Smooth muscle cell (in vitro differentiated cells): ENCODE data around the gene THSD1. TPM values are rescaled to one million over a fixed set of nuclear protein-coding genes. Genes with fewer than 3 reads are reported as not detected.

Experiments used
- DNase-seq: peaks from one replicate; lab custom pipeline; 2025; ENCODE audit not compliant: unreplicated experiment; lab: John Stamatoyannopoulos, UW
- H2AFZ ChIP-seq: fragments of 200-600 bp; sonication (generic); 2 replicates; pipeline ENCODE4 v1.6.0; 2016; ENCODE audit warnings: antibody characterized with exemption, low read depth, mild to moderate bottlenecking
- H3F3A ChIP-seq: fragments of 200-600 bp; sonication (generic); 2 replicates; pipeline ENCODE4 v1.6.0; 2017; ENCODE audit warnings: antibody characterized with exemption, low read depth
- H3K27ac ChIP-seq: fragments of 200-600 bp; sonication (generic); 2 replicates; pipeline ENCODE4 v1.5.1; 2016; ENCODE audit warnings: low read depth, mild to moderate bottlenecking
- H3K27me3 ChIP-seq: fragments of 200-600 bp; sonication (generic); 2 replicates; pipeline ENCODE4 v1.6.1; 2016; ENCODE audit warnings: low read depth, mild to moderate bottlenecking
- H3K36me3 ChIP-seq: fragments of 200-600 bp; sonication (generic); 2 replicates; pipeline ENCODE4 v1.5.1; 2016; ENCODE audit warnings: low read depth
- H3K4me1 ChIP-seq: fragments of 200-600 bp; sonication (generic); 2 replicates; pipeline ENCODE4 v1.5.1; 2016; ENCODE audit warnings: low read depth
- H3K4me2 ChIP-seq: fragments of 200-600 bp; sonication (generic); 2 replicates; pipeline ENCODE4 v1.6.0; 2016; ENCODE audit warnings: mild to moderate bottlenecking
- H3K4me3 ChIP-seq: fragments of 200-600 bp; sonication (generic); 2 replicates; pipeline ENCODE4 v1.5.1; 2016; ENCODE audit warnings: mild to moderate bottlenecking
- H3K79me2 ChIP-seq: fragments of 200-600 bp; sonication (generic); 2 replicates; pipeline ENCODE4 v1.6.0; 2016; ENCODE audit warnings: low read depth, mild to moderate bottlenecking
- H3K9ac ChIP-seq: fragments of 200-600 bp; sonication (generic); 2 replicates; pipeline ENCODE4 v1.6.0; 2016; ENCODE audit warnings: low read depth
- H3K9me3 ChIP-seq: fragments of 200-600 bp; sonication (generic); replicated peaks from 2 replicates; pipeline ENCODE4 v1.5.1; 2016; ENCODE audit warnings: low read depth
- H4K20me1 ChIP-seq: fragments of 200-600 bp; sonication (generic); 2 replicates; pipeline ENCODE4 v1.6.0; 2016; ENCODE audit warnings: low read depth
- WGBS: methylation state at CpG from one replicate; pipeline ENCODE4 v1.1.7; 2016; ENCODE audit warnings: low lambda C conversion rate; 5-methylcytosine and 5-hydroxymethylcytosine counted together
- polyA plus RNA-seq: library from polyadenylated mRNA; unstranded; fragments of >200 nt; fragmentation: Nextera tagmentation; extraction: Ambion mirVana; gene quantifications from 2 replicates; pipeline ENCODE4 v1.2.1, GENCODE V29; 2016
- total RNA-seq: library from RNA; depleted of rRNA; stranded (reverse); fragments of >200 nt; gene quantifications from 2 replicates; pipeline ENCODE4 v1.2.3, GENCODE V29; 2014
- TF ChIP-seq, protein P1 (sequence below): fragments of 200-600 bp; sonication (generic); IDR thresholded peaks from 2 replicates; pipeline ENCODE4 v1.5.1; 2017; ENCODE audit warnings: borderline replicate concordance, mild to moderate bottlenecking, antibody characterized with exemption; ENCODE audit not compliant: insufficient read depth, poor library complexity, severe bottlenecking

THSD1 gene
- total and polyA plus RNA-seq, 2 experiments from 2014 or later, result 0.08 to 0.67 TPM

DNA sequence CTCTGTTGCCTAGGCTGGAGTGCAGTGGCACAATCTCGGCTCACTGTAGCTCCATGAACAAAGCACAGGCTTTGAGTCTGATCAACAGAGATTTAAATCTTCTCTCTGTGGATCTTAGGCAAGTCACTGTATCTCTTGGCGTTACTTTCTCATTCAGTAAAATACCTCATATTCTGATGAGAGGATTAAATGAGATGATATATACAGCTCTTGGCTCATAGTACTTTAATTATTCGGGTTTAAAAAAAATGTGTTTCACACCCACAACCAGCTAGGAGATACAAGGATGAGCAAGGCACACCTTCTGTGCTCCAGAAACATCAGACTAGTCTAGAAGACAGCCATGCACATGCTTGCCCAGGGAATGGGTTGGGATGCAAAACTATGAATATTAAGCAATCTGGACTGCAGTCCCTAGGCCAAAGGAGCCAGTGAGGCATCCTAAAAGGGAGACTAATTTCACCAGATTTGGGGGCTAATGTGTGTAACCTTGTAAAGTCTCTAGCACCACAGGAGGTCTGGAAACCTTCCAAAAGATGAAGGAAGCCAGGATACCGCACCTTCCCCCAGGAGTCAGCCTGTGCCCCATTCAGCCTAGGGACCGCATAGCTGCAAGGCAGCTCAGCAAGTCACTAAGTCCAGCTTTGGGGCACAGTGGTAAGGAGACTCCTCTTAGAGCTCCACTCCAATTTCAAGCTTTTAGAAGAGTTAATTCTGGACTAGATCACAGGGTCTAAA is 42.0 kb upstream of the THSD1 start:
- H3K9me3 ChIP-seq, result no peaks in the 10 kb centered on the region
- H3K4me2 ChIP-seq, result no peak overlapping the region
- H3K27me3 ChIP-seq, result no peaks in the 10 kb centered on the region
- no peak overlapping the region for H3K4me3 ChIP-seq
- peaks cover 31% of the 10 kb centered on the region for H4K20me1 ChIP-seq
- peaks cover 61% of the 10 kb centered on the region for H3K79me2 ChIP-seq
- H3K9ac ChIP-seq, result no peak overlapping the region
- TF ChIP-seq, protein P1, sequence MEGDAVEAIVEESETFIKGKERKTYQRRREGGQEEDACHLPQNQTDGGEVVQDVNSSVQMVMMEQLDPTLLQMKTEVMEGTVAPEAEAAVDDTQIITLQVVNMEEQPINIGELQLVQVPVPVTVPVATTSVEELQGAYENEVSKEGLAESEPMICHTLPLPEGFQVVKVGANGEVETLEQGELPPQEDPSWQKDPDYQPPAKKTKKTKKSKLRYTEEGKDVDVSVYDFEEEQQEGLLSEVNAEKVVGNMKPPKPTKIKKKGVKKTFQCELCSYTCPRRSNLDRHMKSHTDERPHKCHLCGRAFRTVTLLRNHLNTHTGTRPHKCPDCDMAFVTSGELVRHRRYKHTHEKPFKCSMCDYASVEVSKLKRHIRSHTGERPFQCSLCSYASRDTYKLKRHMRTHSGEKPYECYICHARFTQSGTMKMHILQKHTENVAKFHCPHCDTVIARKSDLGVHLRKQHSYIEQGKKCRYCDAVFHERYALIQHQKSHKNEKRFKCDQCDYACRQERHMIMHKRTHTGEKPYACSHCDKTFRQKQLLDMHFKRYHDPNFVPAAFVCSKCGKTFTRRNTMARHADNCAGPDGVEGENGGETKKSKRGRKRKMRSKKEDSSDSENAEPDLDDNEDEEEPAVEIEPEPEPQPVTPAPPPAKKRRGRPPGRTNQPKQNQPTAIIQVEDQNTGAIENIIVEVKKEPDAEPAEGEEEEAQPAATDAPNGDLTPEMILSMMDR, result no peak
- peaks cover 9% of the 10 kb centered on the region for H3K4me1 ChIP-seq
- H3K36me3 ChIP-seq, result no peaks in the 10 kb centered on the region
- no peak overlapping the region for H3K27ac ChIP-seq
- no peaks in the 10 kb centered on the region for H3F3A ChIP-seq
- DNase-seq, result no peak
- no peak overlapping the region for H2AFZ ChIP-seq
- whole genome bisulfite sequencing, result 86% methylated on average over 5 of the region's 5 CpGs

DNA sequence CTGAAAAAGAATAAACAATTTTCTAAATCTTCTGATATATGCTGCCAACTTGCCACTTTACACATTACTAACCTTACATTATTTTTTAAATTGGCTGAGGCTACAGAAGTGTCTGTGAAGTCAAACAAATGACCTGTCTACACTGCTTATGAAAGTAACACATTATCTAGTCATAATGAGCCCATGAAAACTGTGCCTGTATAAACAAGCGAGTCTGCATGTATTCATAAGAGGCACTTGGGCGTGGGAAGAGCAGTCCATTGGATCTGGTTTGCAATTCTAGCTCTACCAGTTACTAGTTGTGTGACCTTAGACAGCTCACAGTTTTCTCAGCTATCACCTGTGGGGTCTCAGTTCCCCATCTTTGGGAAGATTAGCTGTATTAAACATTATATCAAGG is 41.4 kb upstream of the THSD1 start:
- Histone ChIP-seq H2AFZ (no peak overlapping the region), H3K9me3 (no peaks in the 10 kb centered on the region), H3K79me2 (peaks cover 67% of the 10 kb centered on the region), H3F3A (no peaks in the 10 kb centered on the region), H3K27ac (no peak overlapping the region), H3K9ac (no peak overlapping the region), H3K4me1 (peaks cover 9% of the 10 kb centered on the region), H3K27me3 (no peaks in the 10 kb centered on the region), H3K36me3 (no peaks in the 10 kb centered on the region), H3K4me2 (no peak overlapping the region), H3K4me3 (no peak overlapping the region), H4K20me1 (peaks cover 36% of the 10 kb centered on the region)
- DNase-seq, result no peak
- TF ChIP-seq, protein P1, result no peak
- 79% methylated on average over 2 of the region's 2 CpGs for WGBS

DNA sequence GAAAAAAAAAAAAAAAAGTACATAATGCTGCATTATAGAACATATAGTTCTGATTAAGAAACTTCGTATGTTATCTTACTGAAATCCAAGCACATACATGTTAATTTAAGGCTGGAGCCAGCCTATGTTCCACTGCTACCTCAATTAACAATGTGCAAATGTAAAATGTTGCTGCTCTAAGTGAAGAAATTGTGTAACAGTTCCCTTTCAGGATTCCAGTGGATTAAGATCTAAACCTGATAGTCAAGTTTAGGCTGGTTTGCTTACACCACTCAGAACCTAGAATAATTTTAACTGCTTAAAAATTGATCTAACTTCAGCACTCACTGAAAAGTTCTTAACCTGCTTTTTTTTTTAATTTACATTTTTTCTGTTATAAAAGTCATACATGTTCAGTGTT is 40.3 kb upstream of the THSD1 start:
- Histone ChIP-seq H4K20me1 (peaks cover 36% of the 10 kb centered on the region), H3K79me2 (peaks cover 69% of the 10 kb centered on the region)

More for the DNA sequence above, 40.3 kb upstream of the THSD1 start:
- H3K36me3 ChIP-seq, result no peaks in the 10 kb centered on the region
- TF ChIP-seq, protein P1, result no peak
- 70% methylated on average over 1 of the region's 1 CpG for WGBS
- no peak for DNase-seq
- H3K9me3 ChIP-seq, result no peaks in the 10 kb centered on the region
- no peak overlapping the region for H3K27ac ChIP-seq
- no peak overlapping the region for H2AFZ ChIP-seq
- no peaks in the 10 kb centered on the region for H3F3A ChIP-seq
- H3K9ac ChIP-seq, result no peak overlapping the region
- no peak overlapping the region for H3K4me2 ChIP-seq
- peaks cover 9% of the 10 kb centered on the region for H3K4me1 ChIP-seq
- H3K4me3 ChIP-seq, result no peak overlapping the region
- H3K27me3 ChIP-seq, result no peaks in the 10 kb centered on the region
